ENCODE results near the gene RBM38.

Gene RBM38

GRCh38 chr20:57450931-57451330 is 59.7 kb downstream of the RBM38 start:
- no peak overlapping the region for H3K27ac ChIP-seq (ENCODE audit: extremely low read depth, low read depth, low read length)
- H3K36me3 ChIP-seq (ENCODE audit: control insufficient read depth in 2 of 2, insufficient read depth in 1 of 2, low read length in 2 of 2) = no peaks in the 10 kb centered on the region
- no peaks in the 10 kb centered on the region for H3K4me1 ChIP-seq (ENCODE audit: control insufficient read depth, insufficient read depth, low read length)
- ChIA-PET POLR2A (no interaction called here), CTCF (no interaction called here)
- no peaks in the 10 kb centered on the region for H3K9me3 ChIP-seq (ENCODE audit: control insufficient read depth, insufficient read depth, low read depth, low read length)
- TF ChIP-seq ZNF558 (tag by site-specific recombination; IDR thresholded peaks at IDR 0.05) (no peak), ZFP3 (tag by site-specific recombination; IDR thresholded peaks at IDR 0.05; ENCODE audit: low read depth) (no peak), ZNF626 (tag by site-specific recombination; IDR thresholded peaks at IDR 0.05) (no peak), ZNF23 (tag by site-specific recombination; IDR thresholded peaks at IDR 0.05; ENCODE audit: borderline replicate concordance) (no peak), ZNF596 (tag by site-specific recombination; IDR thresholded peaks at IDR 0.05) (no peak), ZNF112 (tag by site-specific recombination; IDR thresholded peaks at IDR 0.05) (no peak), KLF7 (tag by site-specific recombination; IDR thresholded peaks at IDR 0.05; ENCODE audit: borderline replicate concordance) (no peak), SP7 (tag by site-specific recombination; IDR thresholded peaks at IDR 0.05) (no peak), ZBTB10 (tag by site-specific recombination; IDR thresholded peaks at IDR 0.05) (no peak), ZNF837 (tag by site-specific recombination; IDR thresholded peaks at IDR 0.05) (no peak), ZNF292 (tag by site-specific recombination; IDR thresholded peaks at IDR 0.05; ENCODE audit: borderline replicate concordance, low read depth) (no peak), ZNF785 (tag by site-specific recombination; IDR thresholded peaks at IDR 0.05) (no peak), ZNF148 (tag by site-specific recombination; IDR thresholded peaks at IDR 0.05; ENCODE audit: borderline replicate concordance) (no peak), ZNF280C (tag by site-specific recombination; IDR thresholded peaks at IDR 0.05) (no peak), ZNF585B (tag by site-specific recombination; IDR thresholded peaks at IDR 0.05) (no peak), ZNF548 (tag by site-specific recombination; IDR thresholded peaks at IDR 0.05) (no peak), ZBTB17 (tag by site-specific recombination; IDR thresholded peaks at IDR 0.05) (no peak), ZNF76 (tag by site-specific recombination; IDR thresholded peaks at IDR 0.05; ENCODE audit: borderline replicate concordance, low read depth) (no peak)
- TF ChIP-seq, protein P1, sequence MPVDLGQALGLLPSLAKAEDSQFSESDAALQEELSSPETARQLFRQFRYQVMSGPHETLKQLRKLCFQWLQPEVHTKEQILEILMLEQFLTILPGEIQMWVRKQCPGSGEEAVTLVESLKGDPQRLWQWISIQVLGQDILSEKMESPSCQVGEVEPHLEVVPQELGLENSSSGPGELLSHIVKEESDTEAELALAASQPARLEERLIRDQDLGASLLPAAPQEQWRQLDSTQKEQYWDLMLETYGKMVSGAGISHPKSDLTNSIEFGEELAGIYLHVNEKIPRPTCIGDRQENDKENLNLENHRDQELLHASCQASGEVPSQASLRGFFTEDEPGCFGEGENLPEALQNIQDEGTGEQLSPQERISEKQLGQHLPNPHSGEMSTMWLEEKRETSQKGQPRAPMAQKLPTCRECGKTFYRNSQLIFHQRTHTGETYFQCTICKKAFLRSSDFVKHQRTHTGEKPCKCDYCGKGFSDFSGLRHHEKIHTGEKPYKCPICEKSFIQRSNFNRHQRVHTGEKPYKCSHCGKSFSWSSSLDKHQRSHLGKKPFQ (tag by site-specific recombination; IDR thresholded peaks at IDR 0.05) = no peak
- TF ChIP-seq, protein P2, sequence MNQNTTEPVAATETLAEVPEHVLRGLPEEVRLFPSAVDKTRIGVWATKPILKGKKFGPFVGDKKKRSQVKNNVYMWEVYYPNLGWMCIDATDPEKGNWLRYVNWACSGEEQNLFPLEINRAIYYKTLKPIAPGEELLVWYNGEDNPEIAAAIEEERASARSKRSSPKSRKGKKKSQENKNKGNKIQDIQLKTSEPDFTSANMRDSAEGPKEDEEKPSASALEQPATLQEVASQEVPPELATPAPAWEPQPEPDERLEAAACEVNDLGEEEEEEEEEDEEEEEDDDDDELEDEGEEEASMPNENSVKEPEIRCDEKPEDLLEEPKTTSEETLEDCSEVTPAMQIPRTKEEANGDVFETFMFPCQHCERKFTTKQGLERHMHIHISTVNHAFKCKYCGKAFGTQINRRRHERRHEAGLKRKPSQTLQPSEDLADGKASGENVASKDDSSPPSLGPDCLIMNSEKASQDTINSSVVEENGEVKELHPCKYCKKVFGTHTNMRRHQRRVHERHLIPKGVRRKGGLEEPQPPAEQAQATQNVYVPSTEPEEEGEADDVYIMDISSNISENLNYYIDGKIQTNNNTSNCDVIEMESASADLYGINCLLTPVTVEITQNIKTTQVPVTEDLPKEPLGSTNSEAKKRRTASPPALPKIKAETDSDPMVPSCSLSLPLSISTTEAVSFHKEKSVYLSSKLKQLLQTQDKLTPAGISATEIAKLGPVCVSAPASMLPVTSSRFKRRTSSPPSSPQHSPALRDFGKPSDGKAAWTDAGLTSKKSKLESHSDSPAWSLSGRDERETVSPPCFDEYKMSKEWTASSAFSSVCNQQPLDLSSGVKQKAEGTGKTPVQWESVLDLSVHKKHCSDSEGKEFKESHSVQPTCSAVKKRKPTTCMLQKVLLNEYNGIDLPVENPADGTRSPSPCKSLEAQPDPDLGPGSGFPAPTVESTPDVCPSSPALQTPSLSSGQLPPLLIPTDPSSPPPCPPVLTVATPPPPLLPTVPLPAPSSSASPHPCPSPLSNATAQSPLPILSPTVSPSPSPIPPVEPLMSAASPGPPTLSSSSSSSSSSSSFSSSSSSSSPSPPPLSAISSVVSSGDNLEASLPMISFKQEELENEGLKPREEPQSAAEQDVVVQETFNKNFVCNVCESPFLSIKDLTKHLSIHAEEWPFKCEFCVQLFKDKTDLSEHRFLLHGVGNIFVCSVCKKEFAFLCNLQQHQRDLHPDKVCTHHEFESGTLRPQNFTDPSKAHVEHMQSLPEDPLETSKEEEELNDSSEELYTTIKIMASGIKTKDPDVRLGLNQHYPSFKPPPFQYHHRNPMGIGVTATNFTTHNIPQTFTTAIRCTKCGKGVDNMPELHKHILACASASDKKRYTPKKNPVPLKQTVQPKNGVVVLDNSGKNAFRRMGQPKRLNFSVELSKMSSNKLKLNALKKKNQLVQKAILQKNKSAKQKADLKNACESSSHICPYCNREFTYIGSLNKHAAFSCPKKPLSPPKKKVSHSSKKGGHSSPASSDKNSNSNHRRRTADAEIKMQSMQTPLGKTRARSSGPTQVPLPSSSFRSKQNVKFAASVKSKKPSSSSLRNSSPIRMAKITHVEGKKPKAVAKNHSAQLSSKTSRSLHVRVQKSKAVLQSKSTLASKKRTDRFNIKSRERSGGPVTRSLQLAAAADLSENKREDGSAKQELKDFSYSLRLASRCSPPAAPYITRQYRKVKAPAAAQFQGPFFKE (tag by site-specific recombination; IDR thresholded peaks at IDR 0.05; ENCODE audit: borderline replicate concordance) = no peak
- no peak overlapping the region for H3K4me3 ChIP-seq (ENCODE audit: low read depth, low read length)
